GM18519 (cell line): ENCODE data around the gene TRPM5.
"Not testable (repeated sequence)": the region's sequence is repeated elsewhere in the genome, so short reads cannot be mapped to it uniquely, and the experiment has no call there.

Experiments
- ATAC-seq: cut with Tn5 transposase; IDR thresholded peaks from one replicate; pipeline ENCODE4 v1.9.1; 2021; ENCODE audit warnings: mild to moderate bottlenecking, moderate library complexity; ENCODE audit not compliant: unreplicated experiment, low FRiP score

The TRPM5 gene, protein sequence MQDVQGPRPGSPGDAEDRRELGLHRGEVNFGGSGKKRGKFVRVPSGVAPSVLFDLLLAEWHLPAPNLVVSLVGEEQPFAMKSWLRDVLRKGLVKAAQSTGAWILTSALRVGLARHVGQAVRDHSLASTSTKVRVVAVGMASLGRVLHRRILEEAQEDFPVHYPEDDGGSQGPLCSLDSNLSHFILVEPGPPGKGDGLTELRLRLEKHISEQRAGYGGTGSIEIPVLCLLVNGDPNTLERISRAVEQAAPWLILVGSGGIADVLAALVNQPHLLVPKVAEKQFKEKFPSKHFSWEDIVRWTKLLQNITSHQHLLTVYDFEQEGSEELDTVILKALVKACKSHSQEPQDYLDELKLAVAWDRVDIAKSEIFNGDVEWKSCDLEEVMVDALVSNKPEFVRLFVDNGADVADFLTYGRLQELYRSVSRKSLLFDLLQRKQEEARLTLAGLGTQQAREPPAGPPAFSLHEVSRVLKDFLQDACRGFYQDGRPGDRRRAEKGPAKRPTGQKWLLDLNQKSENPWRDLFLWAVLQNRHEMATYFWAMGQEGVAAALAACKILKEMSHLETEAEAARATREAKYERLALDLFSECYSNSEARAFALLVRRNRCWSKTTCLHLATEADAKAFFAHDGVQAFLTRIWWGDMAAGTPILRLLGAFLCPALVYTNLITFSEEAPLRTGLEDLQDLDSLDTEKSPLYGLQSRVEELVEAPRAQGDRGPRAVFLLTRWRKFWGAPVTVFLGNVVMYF (N-terminal part only)

DNA sequence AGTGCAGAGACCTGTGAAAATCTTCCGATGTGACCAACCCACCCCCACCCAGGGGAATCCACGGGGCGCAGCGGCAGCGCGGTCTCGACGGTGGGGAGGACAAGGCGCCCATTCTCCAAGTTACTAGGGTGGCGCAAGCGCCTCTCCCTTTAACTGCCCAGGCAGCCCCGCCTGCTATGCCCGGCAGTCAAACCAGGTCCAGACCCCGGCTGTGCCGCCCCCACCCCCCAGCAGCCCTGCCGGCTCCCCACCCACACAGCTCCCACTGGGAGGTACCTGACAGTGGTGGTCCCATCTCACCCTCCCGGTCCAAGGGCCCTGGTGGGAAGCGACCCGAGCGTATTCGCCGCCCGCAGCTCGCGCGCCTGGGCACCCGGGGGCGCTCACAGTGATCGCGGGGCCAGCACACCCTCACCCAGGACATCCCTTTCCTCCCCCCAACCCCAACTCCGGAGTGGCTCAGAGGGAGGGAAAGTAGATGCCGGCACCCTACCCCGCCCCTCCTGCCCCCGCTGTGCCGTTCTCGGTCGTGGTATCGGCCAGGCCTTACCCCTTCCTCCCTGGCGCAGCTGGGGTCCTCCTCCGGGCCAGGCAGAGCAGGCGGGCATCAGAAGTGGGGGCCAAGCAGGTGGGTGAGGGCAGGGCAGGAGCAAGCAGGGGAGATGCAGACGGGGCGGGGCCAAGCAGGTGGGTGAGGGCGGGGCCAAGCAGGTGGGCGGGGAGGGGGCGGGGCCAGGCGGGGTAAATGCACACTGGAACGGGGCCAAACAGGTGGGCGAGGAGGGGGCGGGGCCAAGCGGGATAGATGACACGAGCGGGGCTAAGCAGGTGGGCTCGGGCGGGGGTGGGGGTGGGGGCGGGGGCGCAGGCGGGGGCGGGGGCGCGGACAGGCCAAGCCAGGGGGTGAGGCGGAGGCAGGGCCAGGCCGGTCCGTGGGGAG, at the start of gene TRPM5:
TRPM5 (minus strand) TSS at position 634 of the 940 bp plus-strand sequence. CDS start 21,478 bp downstream, outside the sequence.
- no peak for ATAC-seq

DNA sequence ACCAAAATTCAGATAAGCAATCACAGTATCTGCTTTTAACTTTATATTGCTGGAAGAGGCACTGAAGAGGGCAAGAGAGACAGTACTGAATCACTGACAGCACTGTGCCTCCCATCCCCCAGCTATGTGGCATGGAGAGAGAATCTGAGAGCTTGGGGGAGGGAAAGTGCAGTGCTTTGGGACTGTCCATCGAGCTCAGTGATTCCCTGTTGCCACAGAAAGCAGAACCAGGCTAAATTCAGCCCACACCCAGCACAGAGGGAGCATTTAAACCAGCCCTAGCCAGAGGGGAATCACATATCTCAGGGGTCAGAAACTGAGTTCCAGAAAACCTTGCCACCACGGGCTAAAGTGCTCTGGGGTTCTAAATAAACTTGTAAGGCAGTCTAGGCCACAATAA, 44.8 kb upstream of the TRPM5 start:
- ATAC-seq, result no peak

DNA sequence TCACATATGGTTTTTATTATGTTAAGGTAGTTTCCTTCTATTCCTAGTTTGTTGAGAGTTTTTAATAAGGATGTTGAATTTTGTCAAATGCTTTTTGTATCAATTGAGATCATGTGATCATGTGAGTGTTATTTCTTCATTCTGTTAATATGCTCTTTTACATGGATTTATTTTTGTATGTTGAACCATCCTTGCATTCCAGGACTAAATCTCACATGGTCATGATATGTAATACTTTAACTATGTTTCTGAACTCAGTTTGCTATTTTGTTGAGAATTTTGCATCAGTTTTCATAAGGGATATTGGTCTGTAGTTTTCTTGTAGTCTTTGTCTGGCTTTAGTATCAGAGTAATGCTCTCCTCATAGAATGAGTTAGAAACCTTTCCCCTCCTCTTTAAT, 43.7 kb upstream of the TRPM5 start:
- ATAC-seq, result no peak

DNA sequence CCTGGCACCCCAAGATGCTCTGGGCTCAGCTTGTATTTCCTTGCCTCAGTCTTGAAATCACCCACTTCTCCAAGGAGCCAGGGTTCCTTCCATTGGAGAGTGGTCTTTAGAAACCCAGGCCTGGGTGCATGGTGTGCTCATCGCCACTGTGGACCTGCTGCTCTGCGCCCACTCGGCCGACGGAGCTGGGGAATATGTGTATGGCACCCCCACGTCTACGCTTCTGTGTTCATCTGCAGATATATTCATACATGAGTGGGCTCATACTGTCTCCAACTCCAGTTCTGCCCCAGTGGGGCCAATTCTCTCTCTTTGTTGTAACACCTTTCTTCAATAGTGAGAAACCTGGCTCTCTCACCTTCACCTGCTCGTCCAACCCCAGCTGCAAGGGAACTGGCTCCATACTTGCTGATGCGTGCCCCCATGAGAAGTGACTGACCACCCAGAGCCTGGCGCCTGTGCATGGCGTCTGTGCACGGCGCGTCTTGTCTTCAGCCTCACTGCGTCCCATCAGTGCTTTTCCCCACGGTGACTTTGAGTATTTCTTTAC, 40.3 kb upstream of the TRPM5 start:
- no peak for ATAC-seq

DNA sequence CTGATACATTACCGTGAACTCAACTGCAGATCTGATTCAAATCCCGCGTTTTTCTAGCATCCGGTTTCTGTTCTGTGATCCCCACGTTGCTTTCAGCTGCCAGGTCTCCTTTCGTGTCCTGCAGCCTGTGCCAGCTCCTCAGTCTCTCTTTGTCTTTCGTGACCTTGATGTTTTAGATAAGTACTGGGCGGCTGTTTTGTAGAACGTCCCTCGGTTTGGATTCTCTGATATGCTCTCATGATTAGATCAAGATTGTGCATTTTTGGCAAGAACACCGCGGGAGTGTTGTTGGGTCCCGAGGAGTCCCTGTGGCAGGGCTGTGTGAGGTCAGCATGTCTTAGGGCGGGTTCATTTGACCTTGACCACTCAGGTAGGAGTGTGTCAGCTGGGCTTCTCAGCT, 39.1 kb upstream of the TRPM5 start:
- no peak for ATAC-seq

DNA sequence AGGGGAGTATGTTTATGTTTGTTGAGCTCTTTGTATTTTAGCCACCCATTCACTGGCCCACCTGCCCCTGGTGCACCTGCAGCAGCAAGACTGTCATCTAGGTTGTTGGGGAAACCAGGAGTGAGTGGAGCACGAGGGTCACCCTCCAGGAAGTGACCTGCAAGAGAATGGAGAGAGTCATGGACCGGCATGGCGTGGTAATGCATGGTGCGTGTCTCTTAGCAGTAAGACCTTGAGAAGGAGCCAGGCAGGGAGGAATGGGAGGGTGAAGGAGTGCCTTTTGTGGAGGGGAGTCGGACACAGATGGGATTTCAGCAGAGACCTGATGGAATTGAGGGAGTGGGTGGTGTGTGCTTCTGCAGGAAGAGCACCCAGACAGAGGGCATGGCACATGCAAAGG, 38.4 kb upstream of the TRPM5 start:
- no peak for ATAC-seq

DNA sequence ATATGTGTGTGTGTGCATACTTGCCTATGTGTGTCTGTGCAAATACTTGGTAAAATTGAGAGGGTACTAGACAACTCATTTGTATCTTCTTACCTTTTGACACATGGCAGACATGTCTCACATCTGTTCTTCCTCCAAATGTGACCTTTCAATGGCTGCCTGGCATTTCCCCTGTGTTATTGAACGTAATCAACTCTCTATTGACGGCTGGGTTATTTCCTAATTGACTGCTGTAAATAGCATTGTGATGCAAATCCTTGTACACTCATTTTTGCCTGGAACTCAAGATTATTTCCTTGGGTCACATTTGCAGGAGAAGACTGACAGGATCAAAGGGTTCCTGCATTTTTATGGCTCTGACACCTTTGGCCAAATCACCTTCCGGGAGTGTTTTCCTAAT, 37.9 kb upstream of the TRPM5 start:
- no peak for ATAC-seq

DNA sequence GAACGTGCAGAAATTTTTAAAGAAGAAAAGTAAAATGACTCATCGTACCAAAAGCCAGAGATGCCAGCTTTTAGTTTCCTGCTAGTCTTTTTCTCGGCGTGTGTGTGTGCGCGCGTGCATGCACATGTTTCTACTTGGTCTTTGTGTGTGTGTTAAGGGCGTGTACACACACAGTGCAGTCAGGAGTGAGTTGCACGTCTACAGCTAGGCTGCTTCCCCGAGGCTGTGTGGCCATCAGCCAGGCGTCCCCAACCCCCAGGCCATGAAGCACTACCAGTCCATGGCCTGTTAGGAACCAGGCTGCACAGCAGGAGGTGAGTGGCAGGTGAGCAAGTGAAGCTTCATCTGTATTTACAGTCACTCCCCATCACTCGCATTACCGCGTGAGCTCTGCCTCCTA, 36.9 kb upstream of the TRPM5 start:
- no peak for ATAC-seq

DNA sequence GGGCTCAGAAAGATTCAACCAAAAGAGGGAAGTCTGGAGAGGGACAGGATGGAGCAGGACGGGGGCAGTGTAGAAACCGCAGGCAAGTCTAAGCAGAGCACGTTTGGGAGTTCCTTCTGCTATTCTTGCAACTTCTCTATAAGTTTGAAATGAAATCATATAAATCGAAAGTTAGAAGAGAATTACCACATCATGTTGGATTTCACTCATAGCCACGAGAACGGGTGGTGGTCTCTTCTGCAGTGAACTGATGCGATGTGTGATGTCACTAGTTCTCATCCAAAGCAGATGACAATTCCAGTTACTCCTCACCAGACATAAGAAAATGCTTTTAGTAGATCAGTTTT, 36.5 kb upstream of the TRPM5 start:
- ATAC-seq, result no peak

DNA sequence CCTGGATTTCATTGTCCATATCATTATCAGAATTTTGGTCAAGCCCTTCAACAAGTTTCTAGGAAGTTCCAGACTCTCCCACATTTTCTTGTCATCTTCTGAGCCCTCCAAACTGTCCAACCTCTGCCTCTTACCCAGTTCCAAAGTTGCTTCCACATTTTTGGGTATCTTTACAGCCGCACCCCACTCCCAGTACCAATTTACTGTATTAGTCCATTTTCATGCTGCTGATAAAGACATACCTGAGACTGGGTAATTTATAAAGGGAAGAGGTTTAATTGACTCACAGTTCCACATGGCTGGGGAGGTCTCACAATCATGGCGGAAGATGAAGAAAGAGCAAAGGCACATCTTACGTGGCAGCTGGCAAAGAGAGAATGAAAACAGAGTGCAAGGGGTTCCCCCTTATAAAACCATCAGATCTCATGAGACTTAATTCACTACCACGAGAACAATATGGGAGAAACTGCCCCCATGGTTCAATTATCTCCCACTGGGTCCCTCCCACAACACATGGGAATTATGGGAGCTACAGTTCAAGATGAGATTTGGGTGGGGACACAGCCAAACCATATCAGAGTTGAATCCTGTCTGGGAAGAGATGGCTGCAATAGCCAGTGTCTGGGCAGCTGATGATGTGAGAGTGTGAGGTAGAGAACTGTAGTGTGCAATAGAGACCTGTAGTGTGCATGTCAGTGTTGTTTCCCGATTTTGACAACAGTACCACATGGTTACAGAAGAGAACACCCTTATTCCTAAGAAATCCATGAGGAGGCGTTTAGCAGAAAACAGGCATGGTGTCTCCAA, 36.0 kb upstream of the TRPM5 start:
- ATAC-seq, result not testable (repeated sequence)

DNA sequence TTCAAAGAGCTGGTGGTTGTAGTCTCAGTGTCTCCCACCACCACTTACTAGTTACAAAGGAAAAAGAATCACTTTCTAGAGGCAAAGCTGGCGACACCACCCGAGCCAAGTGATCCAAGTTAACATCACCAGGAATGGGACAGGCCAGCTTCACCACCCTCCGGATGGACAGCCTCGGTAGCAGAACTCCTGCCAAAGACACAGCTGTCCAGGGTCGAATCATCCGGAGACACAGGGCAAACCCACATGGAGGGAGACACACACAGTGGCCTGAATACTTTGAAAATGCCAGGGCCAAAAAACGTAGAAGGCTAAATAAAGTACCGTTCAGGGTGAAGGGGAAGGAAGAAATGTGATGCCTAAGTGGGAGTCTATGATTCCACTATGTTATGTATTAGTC, 33.6 kb upstream of the TRPM5 start:
- no peak for ATAC-seq

DNA sequence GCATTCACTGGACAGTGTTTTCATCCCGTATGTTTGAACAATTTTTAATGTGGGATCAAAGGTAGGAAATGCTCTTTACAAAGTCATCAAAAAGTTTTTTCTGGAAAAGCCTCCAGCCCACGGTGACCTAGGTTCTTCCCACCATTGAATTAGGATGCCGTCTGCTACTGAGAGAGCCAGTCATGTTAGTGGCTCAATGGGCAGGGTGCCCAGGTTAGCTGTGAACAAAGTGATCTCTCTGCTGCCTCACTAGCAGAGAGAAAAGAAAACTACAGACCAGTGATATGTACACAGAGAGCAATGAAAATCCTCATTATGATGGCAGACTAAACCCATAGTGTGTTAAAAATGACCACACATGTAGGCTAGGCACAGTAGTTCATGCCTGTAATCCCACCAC, 32.9 kb upstream of the TRPM5 start:
- ATAC-seq, result no peak

DNA sequence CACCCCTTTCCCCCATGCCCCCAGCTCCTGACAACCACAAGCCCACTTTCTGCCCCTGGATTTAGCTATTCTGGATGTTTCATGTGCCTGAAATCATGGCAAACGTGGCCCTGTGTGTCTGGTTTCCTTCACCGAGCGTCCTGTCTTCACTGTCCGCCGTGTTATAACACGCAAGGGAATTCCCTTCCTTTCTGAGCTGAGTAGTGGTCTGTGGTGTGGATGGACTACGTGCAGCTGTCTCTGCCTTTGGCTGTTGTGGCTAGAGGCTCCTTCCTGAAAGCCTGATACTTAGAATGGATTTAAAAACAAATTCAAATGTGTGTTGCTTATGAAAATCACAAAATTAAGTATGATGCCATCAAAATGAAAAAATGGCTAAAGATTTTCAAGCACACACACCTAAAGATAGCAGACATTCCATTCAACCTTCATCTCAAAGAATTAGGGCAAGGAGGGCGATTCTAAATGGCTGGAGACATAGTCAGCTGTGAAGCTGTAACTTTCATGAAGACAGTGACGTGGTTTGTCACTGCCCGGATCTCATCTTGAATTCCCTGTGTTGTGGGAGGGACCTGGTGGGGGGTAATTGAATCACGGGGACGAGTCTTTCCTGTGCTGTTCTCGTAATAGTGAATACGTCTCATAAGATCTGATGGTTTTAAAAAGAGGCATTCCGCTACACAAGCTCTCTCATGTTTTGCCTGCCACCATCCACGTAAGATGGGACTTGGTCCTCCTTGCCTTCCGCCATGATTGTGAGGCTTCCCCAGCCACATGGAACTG, 31.0 kb upstream of the TRPM5 start:
- no peak for ATAC-seq

DNA sequence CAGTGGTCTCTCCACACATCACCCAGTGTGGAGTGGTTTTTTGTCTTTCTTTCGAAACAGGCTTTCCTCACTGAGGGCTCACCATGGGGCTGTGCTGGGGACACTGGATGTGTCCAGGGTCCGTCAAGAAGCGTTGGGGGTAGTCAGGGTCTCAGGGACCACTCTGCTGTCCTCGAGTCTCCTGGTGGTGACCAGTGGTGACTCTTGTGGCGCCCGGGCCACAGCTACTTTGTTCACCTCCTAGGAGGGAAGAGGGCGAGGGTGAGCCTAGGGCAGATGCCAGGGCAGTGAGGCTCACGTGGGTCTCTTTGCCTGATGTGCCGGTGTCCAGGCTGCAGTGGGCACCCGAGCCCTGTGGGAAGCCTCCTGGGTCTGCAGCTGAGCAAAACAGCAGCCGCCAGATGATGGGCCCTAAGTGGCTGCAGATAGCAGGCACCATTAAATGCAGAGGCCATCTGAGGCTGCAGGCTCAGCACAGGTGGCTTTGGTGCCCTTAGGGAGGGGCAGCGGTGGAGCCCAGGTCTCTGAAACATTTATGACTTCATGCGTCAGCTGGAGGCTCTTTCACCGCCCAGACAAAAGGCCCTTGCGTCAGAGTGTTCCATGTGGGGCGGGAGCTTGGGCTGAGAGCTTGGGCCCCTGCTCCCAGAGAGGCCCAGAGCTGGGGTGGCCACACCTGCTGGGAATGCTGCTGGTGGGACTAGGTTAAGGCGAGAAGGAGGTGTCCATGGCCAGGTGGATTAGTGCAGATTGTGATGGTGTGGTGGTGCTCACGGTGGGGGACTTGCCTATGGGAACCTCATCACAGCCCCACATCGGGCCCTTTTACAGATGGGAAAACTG, 30.0 kb upstream of the TRPM5 start:
- ATAC-seq, result no peak

DNA sequence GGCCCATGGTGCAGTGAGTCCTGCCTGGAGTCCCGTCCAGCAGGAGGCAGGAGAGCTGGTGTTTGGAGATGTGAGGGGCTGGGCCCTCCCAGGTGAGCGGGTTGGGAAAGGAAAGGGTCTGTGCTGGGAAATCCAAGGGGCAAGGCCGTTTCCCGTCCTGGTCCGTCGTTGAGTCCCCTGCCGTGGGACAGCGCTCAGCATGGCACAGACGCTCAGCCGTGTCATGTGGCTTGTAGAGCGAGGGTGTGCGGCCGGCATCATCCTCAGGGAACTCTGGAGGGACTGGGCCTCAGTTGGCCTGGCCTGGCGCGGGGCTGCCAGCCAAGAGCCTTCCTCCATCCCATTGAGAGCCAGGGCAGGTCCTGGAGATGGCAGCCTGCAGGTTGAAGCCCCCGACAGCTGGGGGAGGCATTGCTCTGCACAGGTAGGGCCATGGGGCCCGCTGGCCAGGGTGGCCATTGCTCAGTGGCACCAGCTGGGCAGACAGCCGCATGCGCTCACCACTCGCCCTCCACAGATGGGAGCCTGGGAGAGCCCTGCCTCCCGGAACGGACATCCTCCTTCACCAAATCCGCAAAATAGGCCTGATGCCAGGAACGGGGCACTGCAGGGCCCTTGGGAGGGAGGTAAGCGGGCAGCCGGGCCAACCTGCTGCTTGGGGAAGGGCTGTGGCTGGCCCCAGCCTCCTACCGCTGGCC, 29.2 kb upstream of the TRPM5 start:
- ATAC-seq, result no peak

DNA sequence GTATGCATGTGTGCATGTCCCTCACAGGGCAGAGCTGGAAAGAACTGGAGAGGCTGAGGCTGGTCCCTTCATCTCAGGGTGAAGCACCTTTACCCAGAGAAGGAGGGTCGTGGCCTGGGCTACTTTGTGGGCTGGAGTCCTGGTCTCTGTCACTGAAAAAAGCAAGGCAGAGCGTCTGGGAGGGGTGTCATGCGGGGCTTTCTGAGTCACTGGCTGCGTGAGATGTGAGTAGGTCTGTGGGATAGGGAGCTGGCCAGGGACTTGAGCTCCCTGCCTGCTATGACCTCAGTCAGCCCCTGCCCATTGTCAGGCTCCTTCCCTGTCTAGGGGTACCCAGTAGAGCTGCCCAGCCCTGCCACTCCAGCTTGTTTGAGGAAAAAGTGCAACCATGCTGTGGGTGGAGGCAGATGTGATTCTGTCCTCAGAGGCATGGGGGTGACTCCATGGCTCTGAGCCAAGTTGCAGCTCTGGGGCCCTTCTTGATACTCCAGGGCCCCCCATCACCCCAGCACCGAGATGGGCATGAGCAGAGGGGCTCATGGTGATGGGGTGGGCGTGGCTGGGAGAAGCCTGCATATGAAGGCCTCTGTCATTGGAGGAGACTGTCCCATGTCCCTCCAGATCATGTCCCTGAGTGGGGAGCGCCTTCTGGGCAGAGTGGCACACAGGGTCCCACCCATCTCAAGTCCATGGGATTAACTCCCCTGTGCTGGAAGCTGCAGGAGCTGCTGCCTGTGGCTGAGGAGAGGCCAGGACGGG, 28.3 kb upstream of the TRPM5 start:
- ATAC-seq, result no peak

DNA sequence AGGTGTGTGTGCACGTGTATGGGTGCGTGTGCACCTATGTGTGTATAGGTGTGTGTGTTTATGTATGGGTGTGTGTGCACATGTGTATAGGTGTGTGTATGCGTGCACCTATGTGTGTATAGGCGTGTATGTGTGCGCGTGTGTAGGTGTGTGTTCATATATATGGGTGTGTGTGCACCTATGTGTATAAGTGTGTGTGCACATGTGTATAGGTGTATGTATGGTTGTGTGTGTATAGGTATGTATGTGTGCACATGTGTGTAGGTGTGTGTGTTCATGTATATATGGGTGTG, 27.4 kb upstream of the TRPM5 start:
- ATAC-seq, result no peak
